NCI-H226 (cell line): ENCODE data around the gene KCNJ15.
"Not testable (repeated sequence)": the region's sequence is repeated elsewhere in the genome, so short reads cannot be mapped to it uniquely, and the experiment has no call there.

Source experiments
- DNase-seq: peaks from one replicate; pipeline ENCODE4 v3.0.0-alpha.2; 2015

The KCNJ15 gene

DNA sequence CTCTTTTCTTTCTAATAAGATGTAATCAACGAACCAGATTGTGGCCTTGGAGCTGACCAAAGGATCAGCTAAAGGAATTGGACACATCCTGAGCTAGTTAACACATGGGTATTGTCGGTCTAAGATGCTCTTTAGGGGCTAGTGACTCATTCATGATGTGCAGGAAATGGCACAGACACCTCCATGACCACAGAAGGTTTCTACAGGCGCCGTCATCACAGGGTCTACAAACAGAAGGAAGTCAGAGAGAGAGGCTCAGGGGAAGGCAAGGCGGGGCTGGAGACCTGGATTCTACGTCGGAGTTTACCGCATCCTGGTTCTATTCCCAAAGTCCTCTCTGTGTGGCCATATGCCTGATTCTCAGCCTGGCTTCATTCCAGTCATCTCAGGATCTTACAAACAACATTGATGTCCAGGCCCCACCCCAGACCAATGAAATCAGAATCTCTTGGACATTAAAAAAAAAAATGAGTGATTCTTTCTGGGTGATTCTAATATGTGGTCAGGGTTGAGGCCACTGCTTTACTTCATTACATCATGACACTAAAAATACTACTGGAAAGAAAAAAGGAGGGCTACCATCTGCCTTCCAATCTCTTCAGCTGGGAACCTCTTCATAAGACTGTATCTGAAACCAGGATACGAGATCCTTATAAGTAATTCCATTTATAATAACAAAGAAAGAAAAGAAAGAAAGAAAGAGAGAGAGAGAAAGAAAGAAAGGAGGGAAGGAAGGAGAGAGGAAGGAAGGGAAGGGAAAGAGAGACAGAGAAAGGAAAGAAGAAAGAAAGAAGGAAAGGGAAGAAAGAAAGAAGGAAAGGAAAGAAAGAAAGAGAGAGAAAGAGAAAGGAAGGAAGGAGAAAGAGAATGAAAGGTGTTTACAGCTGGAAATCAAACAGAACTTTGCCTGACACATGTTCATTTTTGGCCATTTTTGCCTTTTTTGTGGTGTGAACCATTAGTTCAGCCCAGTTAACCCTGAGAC lies 11.6 kb upstream of the KCNJ15 start:
- peak; percentile 78 for DNase-seq

DNA sequence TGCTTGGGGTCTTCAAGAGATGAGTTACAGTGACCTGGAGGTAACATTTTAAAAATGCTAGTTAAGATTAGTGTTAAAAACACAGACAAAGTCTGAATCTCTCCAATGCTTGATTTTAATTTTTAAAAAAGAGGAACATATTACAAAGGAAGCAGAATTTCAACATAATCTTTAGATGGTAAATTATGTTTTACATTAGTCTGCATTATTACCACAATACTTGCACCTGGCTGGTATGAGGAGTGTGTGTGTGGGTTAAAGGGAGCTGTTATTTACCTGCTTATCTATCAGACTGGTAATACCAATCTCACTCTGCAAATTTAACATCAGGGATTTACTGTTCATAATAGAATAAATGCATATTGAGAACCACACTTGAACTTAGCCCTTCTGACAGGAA lies 10.3 kb upstream of the KCNJ15 start:
- no peak for DNase-seq

DNA sequence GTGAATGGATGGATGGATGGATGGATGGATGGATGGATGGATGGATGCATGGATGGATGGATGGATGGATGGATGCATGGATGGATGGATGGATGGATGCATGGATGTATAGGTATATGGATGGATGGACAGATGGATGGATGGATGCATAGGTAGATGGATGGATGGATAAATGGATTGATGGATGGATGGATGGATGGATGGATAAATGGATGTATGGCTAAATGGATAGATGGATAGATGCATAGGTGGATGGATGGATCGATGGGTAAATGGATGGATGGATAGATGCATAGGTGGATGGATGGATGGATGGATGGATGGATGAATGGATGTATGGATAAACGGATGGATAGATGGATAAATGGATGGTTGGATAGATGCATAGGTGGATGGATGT lies 9.7 kb upstream of the KCNJ15 start:
- not testable (repeated sequence) for DNase-seq

DNA sequence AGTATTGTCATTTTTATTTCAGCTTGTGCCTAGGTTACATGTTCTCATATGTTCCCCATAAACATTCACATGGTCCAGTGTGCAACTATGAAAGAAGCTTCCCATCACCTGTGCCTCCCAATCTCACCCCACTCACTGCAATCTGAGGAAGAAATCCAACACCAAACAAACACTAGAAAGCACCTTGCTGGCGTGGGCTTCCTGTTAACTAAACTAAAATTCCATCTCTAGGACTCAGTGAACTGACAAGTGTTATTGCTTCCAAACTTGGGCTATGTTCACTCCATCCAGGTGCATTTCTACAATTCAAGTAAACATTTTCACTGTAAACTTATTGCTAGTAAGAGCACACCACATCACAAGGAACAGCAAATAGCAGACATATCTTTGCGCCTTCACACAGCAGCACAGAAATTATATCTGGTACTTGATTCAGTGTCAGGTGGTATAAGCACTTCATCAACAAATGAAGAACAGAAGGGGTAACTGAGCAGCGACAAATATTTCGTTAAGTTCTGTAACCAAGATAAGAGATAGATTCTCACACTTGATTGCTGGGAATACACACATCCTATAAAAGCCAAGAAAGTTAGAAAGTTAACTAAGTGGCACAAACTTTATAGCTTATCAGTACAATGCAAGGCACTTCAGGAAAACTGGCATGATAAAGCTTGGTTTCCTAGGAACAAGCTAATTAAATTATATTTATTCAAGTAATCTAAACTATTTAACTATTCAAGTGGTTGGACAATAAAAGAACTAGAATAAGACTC lies 8.9 kb upstream of the KCNJ15 start:
- DNase-seq, result no peak

DNA sequence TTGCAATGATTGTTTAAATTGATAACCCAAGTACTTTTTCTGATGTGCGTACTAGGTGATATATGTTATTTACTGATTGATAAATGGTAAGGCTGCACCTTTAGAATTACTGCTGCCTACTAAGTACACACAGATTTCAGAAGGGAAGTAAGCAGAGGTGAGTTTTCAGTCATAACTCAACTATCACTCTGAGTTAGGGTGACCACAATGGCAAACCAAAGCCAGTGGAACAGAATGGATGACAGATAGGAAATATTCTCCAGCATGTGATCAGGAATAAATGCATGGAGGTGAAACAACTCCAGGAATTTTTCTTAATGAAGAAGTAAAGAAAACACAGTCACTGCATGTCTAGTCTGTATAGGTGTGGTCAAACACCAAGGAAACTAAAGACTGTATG lies 7.5 kb upstream of the KCNJ15 start:
- DNase-seq, result no peak

DNA sequence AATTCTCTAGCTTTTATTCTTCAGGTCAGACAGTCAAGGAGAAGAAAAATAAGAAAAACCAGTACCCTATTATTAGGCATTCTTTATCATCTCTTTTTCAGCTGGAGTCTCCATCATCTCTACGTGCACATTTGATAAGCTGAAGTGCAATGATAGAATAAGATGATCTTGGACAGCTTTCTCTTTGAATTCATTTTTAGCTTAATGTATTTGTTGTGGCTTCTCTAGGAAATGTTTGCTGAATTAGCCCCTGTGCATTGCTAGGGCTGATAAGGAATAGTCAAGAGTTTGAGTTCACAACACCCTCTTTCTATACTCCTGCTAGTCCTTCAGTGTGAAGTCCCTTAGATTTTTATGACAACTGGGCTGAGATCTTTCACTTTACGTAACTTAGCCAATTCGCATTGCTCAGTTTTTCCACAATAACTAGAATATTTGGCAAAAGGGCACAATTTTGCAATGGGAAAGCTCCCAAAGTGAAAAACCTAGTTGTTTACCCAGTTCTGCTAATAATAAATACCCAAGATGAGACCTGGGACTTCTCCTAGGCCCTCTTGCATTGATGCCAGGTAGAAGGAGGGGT lies 7.0 kb upstream of the KCNJ15 start:
- no peak for DNase-seq

DNA sequence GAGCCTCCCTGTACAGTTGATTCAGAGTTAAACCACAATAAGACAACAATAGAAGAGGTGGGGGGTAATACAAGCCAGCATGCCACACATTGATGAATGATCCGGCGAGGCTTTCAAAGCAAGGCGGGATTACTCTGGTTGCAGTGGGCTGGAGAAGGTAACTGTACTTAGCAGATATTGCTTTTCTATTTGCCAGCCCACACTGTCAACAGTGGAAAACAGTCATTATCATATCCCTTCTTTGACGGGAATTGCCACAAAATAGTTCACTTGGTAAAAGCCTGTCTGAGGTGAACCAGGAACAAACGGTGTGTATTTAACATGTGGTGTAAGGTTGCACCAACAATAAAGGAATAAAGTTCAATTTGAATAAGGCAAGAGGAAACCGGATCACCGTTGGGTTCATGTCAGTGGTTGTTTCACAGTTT lies 5.8 kb upstream of the KCNJ15 start:
- no peak for DNase-seq

DNA sequence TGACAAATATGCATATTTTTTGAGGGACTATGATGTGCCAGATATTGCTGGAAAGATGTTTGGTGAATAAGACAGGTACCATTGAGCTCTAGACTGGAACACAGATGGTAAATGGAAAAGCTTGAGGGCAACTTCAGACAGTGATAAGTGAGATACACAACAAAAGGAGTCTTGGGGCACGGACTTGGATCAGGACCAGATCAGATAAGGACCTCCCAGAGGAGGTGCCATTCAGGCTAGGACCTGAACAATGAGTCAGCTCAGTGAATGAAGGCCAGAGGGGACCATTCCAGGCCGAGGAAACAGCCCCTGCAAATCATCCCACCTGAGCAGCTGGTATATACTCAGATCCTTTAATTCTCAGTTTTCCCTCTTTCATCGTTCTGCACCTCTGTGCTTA lies 1.8 kb upstream of the KCNJ15 start:
- no peak for DNase-seq

DNA sequence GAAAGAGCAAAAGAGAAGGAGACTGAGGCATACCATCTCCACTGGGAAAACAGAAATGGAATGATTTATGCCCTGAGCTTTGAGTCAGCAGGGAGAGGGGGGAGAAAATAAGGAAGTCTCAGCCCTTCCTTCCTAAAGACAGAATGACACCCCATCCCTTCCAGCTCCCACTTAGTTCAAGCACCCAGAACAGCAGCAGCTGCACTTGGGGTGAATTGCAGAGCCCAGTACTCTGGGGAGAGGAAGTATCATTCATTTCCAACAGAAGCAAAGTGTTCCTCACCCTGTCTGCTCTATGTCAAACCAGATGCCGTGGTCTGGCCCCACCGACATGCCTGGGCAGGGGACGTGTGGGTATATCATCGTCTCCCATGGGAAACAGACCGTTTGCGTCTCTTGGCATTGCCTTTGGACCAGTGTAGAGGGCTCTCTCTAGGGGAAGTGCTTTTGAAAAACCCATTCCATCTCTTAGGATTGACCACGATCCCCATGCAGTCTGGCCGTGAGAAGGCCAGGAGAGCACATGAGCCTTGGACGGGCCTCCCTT lies 1.1 kb upstream of the KCNJ15 start:
- DNase-seq, result no peak

DNA sequence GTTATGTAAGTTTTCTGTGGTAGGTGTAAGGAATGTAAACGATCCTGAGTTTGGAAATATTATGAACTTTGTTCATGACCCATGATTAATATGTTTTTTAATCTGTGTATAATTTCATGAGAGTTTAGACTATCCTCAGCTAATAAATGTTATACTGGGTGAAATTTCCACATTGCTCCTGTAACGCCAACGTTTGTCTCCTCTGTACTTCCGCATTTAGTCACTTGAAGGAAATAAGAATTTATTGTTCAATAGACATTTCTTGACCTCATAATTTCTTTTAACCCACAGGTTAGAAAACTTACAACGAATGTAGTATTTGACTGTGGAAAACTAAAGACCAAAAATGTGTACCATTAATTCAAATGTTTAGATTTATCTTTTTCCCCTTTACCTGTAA lies 876 bp downstream of the KCNJ15 start:
- DNase-seq, result no peak

DNA sequence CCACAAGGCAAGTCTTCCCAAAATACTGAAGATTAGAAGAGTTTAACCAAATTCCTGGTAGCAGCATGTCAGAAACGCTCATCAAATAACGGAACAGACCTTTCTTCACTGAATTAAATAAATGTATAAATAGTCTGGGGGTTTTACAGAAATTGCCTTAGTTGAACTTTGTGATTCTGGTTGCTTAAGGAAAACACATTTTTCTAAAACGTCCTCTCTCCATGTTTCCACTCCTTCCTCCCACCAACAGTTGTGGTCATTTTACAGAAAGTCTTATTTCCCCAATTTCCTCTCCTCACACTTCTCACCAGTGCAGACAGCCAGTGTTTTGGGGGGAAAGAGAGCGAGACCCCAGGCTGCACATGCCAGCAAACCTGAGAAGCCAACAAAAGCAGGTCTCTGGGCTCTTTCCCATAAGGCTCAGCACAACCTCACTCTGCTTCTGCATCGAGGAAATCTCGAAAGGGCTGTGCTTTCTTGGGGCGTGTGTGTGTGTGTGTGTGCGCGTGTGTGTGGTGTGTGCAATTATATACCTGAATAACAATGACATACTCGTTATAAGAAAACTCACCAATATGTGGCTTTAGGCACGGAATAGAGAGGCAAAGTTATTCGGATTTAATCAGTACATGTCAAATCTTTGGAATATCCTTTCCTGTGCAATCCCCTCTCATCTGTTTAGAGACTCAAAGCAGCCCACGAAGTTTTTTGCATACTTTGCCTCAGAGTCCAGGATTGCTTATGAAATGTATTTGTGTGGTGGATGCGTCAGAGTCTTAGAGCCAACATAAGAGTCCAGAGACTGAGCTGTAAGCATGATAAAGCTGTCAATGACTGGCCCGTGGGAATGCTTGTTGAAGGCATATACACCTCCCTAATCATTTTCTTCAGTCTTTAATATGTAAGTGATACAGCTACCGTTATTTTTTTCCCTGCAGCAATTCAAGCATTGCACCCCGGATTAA lies 2.0 kb downstream of the KCNJ15 start:
- DNase-seq, result peak; percentile 74

DNA sequence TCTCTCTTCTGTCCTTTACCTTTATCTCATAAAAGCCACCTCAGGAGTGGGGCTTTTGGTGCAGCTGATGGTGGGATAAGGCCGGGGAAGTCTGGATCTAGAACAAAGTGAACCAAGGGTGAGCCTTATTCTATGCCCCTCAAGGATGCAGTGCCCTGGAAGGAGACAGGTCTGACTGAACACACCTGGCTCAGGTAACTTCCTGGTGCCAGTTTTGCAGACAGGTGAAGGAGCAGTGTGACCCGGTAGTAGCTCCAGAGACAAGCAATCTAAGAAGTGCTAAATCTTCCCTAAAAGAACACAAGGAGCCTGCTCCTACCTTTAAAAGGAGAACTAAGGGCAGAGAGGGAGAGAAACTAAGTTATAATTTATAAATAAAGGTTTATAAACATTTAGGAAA lies 2.9 kb downstream of the KCNJ15 start:
- no peak for DNase-seq

DNA sequence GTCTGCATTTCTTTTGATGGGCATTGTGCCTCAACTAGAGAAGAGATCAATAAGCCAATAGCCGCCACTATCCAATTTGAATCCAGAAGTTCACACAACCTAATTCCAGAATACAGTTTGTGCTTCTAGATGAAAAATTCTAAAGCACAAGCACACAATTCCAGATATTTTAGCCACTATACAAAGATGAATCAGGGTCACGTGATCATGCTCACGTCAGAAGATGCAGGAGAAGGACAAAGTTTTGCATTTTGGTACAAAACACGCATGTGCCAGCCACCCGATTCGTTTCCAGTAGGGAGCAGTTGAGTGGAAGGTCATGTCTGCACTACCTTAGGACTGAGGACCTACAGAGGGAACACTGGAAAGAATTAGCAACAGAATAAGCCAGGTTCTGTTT lies 3.6 kb downstream of the KCNJ15 start:
- no peak for DNase-seq

DNA sequence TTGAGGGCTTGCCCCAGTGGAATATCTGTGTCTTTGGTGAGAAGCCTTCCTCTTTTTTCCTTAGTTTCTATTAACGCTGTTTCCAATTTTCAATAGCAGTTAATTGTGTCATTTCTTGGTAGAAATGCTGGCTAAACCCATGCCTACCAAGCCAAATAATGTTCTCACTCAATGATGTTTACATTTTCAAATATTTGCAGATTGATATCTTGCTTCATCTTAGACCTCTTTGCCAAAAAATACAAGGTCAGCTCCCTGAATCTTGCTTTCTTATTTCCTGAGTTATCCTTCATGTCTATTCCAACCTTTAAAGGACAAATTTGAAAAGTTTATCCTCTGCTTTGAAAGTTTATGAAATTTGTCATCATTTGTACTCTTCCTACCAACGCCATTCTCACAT lies 5.1 kb downstream of the KCNJ15 start:
- DNase-seq, result no peak

DNA sequence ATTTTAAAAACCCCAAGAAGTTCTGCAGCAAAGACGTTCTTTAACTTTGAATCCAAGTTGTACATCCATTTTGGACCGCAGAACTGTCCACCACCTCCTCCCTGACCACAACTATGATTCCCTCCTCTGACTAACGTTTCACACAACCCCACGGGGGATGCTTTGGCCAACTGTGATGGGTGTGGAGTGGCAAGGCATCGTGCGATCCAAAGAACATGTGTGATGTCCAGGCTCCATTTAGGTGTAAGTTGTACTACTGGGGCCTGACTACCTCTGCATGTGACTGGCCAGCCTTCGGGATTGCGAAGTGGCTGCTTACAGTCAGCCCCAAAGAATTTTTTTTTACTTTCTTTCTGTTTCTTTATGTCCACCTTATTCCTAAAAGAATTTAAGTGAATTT lies 6.7 kb downstream of the KCNJ15 start:
- peak; percentile 15 for DNase-seq

DNA sequence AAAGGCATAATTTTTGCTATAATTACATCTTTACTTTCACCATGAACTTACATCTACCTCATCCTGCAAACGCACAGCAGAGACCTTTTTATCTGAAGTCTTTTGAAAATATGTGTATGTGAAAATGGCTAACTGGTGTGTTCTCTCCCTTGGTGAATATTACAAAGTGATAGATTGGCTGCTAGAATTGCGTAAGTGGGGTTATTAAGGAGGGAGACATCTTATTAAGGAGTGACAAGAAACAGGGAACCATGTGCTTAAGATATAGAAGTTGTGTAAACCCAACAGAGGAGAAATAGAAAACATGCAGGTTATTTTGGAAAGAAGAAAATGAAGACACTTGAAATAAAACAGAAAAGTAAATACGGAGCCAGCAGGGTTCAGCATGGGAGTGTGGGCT lies 7.8 kb downstream of the KCNJ15 start:
- DNase-seq, result no peak

DNA sequence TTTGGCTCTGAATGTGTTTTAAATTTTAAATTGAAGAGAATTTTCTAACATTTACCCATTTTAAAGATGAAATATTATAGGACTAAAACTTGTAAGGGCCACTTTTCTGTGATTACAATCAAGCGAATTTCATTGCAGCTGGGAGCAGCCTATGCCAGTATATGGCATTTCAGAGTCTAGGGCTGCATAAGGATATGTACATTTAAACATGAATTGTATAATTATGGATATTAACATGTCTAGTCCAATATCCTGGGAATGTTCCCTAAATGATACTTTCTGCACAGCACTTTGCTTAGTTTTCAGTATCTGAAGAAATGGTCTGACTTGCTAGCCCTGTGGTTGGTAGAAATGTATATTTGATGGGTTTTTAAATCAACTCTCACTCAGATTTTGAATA lies 8.4 kb downstream of the KCNJ15 start:
- DNase-seq, result no peak

DNA sequence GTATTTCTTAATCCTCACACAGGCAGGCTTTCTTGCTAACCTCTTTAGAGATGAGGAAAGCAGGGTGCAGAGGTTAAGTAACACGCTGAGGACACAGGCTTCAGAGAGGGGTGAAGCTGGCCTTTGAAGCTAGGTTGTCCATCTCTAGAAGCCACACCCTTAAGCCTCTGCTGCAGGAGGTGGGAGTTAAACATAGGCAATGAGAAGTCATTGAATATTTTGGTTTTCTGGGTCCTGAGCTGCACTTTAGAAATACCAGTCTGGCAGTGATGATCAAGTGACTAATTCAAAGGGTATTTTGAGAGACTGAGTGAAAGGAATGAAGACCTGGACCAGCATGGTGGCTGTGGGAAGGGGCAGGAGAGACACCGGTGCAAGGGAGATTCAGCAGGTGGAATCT lies 9.9 kb downstream of the KCNJ15 start:
- peak; percentile 52 for DNase-seq

DNA sequence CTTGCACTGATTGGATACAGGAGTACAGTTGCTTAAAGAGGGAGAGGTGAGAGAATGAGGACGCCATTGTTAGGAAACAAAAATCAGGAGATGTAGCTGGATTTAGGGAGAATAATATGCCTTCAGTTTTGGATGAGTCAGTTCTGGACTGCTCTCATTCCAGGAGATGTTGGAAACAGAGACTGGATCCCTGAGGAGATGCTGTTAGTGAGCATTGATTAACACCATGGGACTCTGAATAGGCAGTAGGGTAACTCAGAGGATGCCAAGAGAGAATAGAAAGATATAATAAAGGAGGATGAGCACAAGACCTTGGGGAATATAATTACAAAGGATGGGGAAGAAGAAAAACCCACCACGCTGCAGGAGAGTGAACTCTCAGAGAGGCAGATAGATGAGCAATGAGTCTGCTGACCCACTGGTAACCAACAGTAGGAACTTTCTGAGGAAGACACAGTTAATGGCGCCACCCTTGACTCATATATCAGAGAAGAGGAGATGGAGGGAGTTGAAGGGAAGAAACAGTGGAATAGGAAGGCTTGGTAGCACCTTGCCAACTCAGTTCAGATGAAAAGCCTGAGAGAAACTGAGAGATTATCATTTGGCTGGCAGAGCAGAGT lies 10.5 kb downstream of the KCNJ15 start:
- DNase-seq, result no peak

DNA sequence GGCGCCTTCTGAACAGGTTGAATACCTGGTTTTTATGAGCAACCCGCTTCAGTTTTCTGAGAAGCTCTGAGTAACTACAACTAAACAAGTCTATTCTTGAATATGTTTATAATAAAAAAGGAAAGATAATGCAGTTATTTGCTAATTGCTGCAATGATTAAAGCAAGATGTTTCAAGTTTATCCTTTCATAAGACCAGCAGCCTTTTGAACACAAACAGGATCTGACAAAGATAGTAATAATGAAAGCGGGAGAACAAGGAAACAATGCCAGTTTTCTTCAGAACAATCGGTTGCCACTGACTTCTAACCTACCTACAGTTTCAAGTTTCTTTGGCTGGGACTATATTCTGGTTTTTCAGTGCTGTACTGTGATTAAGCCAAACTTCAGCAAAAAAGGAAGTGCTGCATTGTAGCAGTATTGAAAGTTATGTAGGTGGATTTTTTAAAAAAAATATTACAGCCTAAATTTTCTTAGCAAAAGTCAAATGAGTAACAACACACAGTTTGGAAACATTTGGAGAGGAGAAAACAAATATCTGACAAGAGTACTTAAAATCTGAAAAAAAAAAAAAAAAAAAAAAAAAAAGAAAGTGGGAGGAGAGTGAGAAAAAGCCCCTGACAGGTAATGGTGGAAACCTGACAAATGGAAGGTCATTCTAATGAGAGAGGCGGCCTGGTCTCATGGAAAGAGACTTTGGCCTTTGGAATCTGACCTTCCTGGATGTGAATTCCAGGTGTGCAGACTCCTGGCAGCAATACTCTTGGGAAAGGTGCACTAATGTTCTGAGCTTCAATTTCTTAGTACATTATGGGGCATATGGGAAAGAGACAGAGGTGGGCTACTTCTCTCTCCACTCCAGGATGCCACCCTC lies 11.4 kb downstream of the KCNJ15 start:
- DNase-seq, result no peak
